H1 (cell line): ENCODE data around the gene FBXW5. TPM values are rescaled to one million over a fixed set of nuclear protein-coding genes. Genes with fewer than 3 reads are reported as not detected.

ENCODE experiments used
- CTCF ChIA-PET: fragments of 300-600 bp; sonication (Branson Sonifier 250); formaldehyde crosslinking; loops from one replicate; lab custom pipeline; 2021; ENCODE audit not compliant: partially characterized antibody; lab: Charles Lee
- POLR2A ChIA-PET: fragments of 300-600 bp; sonication (Branson Sonifier 250); formaldehyde crosslinking; loops from one replicate; lab custom pipeline; 2021; ENCODE audit warnings: inconsistent platforms; ENCODE audit not compliant: partially characterized antibody; lab: Charles Lee
- DNase-seq, 2 experiments: peaks; one replicate each; pipeline versions ENCODE4 v3.0.0 to v3.0.0-alpha.2; 2010 to 2022; ENCODE audit warnings: low spot score in 2 of 2, low read depth in 1 of 2, mixed read lengths in 1 of 2
- FAIRE-seq: peaks from 2 replicates; lab custom pipeline; 2011; peaks lifted over from hg19 to GRCh38; lab: Jason Lieb, UNC
- H2AFZ ChIP-seq: 2 replicates; pipeline ENCODE4 v1.8.1; 2012; ENCODE audit warnings: low read length, inconsistent platforms
- H2AK5ac ChIP-seq: 2 replicates; pipeline ENCODE4 v1.6.1; 2013; ENCODE audit warnings: low read depth, low read length
- H2BK120ac ChIP-seq: replicated peaks from 2 replicates; pipeline ENCODE3; 2013; ENCODE audit warnings: low read depth, low read length, inconsistent platforms
- H2BK12ac ChIP-seq: 2 replicates; pipeline ENCODE4 v1.6.1; 2013; ENCODE audit warnings: low read depth, low read length
- H2BK15ac ChIP-seq: 2 replicates; pipeline ENCODE4 v1.6.1; 2013; ENCODE audit warnings: low read length
- H2BK20ac ChIP-seq: 2 replicates; pipeline ENCODE4 v1.6.1; 2013; ENCODE audit warnings: low read length
- H2BK5ac ChIP-seq: 2 replicates; pipeline ENCODE4 v1.6.1; 2013; ENCODE audit warnings: low read depth, low read length
- H3K14ac ChIP-seq: 2 replicates; pipeline ENCODE4 v1.6.1; 2013; ENCODE audit warnings: inconsistent platforms; ENCODE audit not compliant: insufficient read length
- H3K18ac ChIP-seq: 2 replicates; pipeline ENCODE4 v1.6.1; 2013; ENCODE audit warnings: low read length; ENCODE audit errors: extremely low read depth
- H3K23ac ChIP-seq: 2 replicates; pipeline ENCODE4 v1.6.1; 2013; ENCODE audit warnings: inconsistent platforms; ENCODE audit not compliant: insufficient read length
- H3K23me2 ChIP-seq: 2 replicates; pipeline ENCODE4 v1.6.1; 2013; ENCODE audit warnings: low read depth, low read length
- H3K27ac ChIP-seq: 2 replicates; pipeline ENCODE4 v1.6.1; 2011; ENCODE audit warnings: low read depth, low read length, inconsistent platforms
- H3K27me3 ChIP-seq, 4 experiments: replicated peaks in 1 of 4; 1 replicate in 1 of 4; 2 replicates in 3 of 4; pipeline versions ENCODE4 v1.6.1 to v1.8.1; 2011 to 2013; ENCODE audit warnings: low read length in 3 of 4, mild to moderate bottlenecking in 3 of 4, inconsistent platforms in 2 of 4, mixed read lengths in 2 of 4, moderate library complexity in 1 of 4; ENCODE audit not compliant: control insufficient read depth in 3 of 4, insufficient read depth in 3 of 4; ENCODE audit errors: extremely low read depth in 1 of 4
- H3K36me3 ChIP-seq, 4 experiments: 2 replicates each; pipeline versions ENCODE4 v1.6.1 to v1.8.1; 2011 to 2013; ENCODE audit warnings: mild to moderate bottlenecking in 4 of 4, low read length in 3 of 4, moderate library complexity in 2 of 4, control low read depth in 1 of 4, inconsistent platforms in 1 of 4; ENCODE audit not compliant: insufficient read depth in 4 of 4, control insufficient read depth in 2 of 4
- H3K4ac ChIP-seq: replicated peaks from 2 replicates; pipeline ENCODE3; 2013; ENCODE audit warnings: low read length, low read depth, mixed read lengths, inconsistent platforms; ENCODE audit not compliant: insufficient read length
- H3K4me1 ChIP-seq, 4 experiments: replicated peaks in 1 of 4; 1 replicate in 1 of 4; 2 replicates in 3 of 4; pipeline versions ENCODE4 v1.6.1 to v1.8.1; 2011 to 2013; ENCODE audit warnings: low read length in 3 of 4, inconsistent platforms in 2 of 4, mixed read lengths in 1 of 4; ENCODE audit not compliant: insufficient read depth in 4 of 4, control insufficient read depth in 3 of 4
- H3K4me2 ChIP-seq, 2 experiments: 2 replicates each; pipeline versions ENCODE4 v1.6.1 to v1.8.1; 2011 to 2013; ENCODE audit warnings: low read depth in 2 of 2, low read length in 2 of 2, control low read depth in 1 of 2, inconsistent platforms in 1 of 2, mild to moderate bottlenecking in 1 of 2; ENCODE audit not compliant: insufficient read depth in 1 of 2
- H3K4me3 ChIP-seq, 4 experiments: fragments of 200-600, 300-600 bp in 1 of 4; sonication (generic), shearing (Covaris generic), sonication (Bioruptor Twin) in 1 of 4; 2 replicates each; pipeline versions ENCODE4 v1.5.1 to v1.8.1; 2011 to 2016; ENCODE audit warnings: low read length in 4 of 4, low read depth in 3 of 4, control low read depth in 2 of 4, inconsistent platforms in 2 of 4, mild to moderate bottlenecking in 2 of 4, mixed read lengths in 1 of 4, moderate library complexity in 1 of 4; ENCODE audit not compliant: insufficient read depth in 2 of 4; ENCODE audit errors: extremely low read depth in 1 of 4
- H3K56ac ChIP-seq: replicated peaks from 2 replicates; pipeline ENCODE3; 2013; ENCODE audit warnings: low read depth, mild to moderate bottlenecking, mixed read lengths, low read length, inconsistent platforms; ENCODE audit not compliant: insufficient read length
- H3K79me1 ChIP-seq: 2 replicates; pipeline ENCODE4 v1.6.1; 2013; ENCODE audit warnings: low read depth, low read length, control low read depth
- H3K79me2 ChIP-seq, 2 experiments: 2 replicates each; pipeline versions ENCODE4 v1.6.1 to v1.8.1; 2012 to 2013; ENCODE audit warnings: low read length in 2 of 2, mild to moderate bottlenecking in 2 of 2, inconsistent platforms in 1 of 2; ENCODE audit not compliant: insufficient read depth in 2 of 2, control insufficient read depth in 1 of 2
- H3K9ac ChIP-seq, 4 experiments: replicated peaks in 1 of 4; 1 replicate in 1 of 4; 2 replicates in 3 of 4; pipeline versions ENCODE4 v1.6.1 to v1.8.1; 2011 to 2013; ENCODE audit warnings: low read depth in 3 of 4, low read length in 3 of 4, control low read depth in 2 of 4, mild to moderate bottlenecking in 2 of 4, moderate library complexity in 2 of 4, inconsistent platforms in 1 of 4; ENCODE audit errors: extremely low read depth in 1 of 4
- H3K9me3 ChIP-seq, 2 experiments: 2 replicates each; pipeline versions ENCODE4 v1.6.1 to v1.8.1; 2012 to 2013; ENCODE audit warnings: mild to moderate bottlenecking in 2 of 2, moderate library complexity in 2 of 2, control low read depth in 1 of 2, inconsistent platforms in 1 of 2, low read depth in 1 of 2, low read length in 1 of 2, mixed read lengths in 1 of 2; ENCODE audit not compliant: insufficient read depth in 2 of 2
- H4K20me1 ChIP-seq, 2 experiments: replicated peaks in 1 of 2; 2 replicates each; pipeline versions ENCODE3 to v1.8.1; 2011 to 2013; ENCODE audit warnings: inconsistent platforms in 2 of 2, low read length in 2 of 2, mild to moderate bottlenecking in 1 of 2; ENCODE audit not compliant: insufficient read depth in 2 of 2, control insufficient read depth in 1 of 2
- H4K5ac ChIP-seq: 2 replicates; pipeline ENCODE4 v1.6.1; 2013; ENCODE audit warnings: low read length, low read depth, mixed read lengths, inconsistent platforms; ENCODE audit not compliant: insufficient read length
- H4K8ac ChIP-seq: 2 replicates; pipeline ENCODE4 v1.8.0; 2013; ENCODE audit warnings: mild to moderate bottlenecking, moderate library complexity, low read length, inconsistent platforms; ENCODE audit not compliant: insufficient read depth; ENCODE audit errors: extremely low read depth
- H4K91ac ChIP-seq: replicated peaks from 2 replicates; pipeline ENCODE3; 2013; ENCODE audit warnings: low read length, mixed read lengths, inconsistent platforms; ENCODE audit not compliant: insufficient read length
- BACH1 ChIP-seq: IDR thresholded peaks from 2 replicates; pipeline ENCODE4 v1.6.1; 2012; ENCODE audit warnings: low read length, improper control_type of control experiment
- BCL11A ChIP-seq, 2 experiments: IDR thresholded peaks; one replicate each; pipeline ENCODE4 v1.6.1; 2011; ENCODE audit warnings: low read depth in 2 of 2, low read length in 2 of 2, mild to moderate bottlenecking in 2 of 2
- GABPA ChIP-seq: IDR thresholded peaks from 2 replicates; pipeline ENCODE4 v1.6.1; 2011; ENCODE audit warnings: mild to moderate bottlenecking, low read length, moderate library complexity, borderline replicate concordance; ENCODE audit not compliant: insufficient read depth
- GTF2F1 ChIP-seq: IDR thresholded peaks from 2 replicates; pipeline ENCODE4 v1.6.1; 2012; ENCODE audit warnings: low read depth, low read length, improper control_type of control experiment, borderline replicate concordance
- HDAC6 ChIP-seq: IDR thresholded peaks from one replicate; pipeline ENCODE4 v1.7.1; 2012; ENCODE audit warnings: low read depth, mild to moderate bottlenecking, inconsistent platforms, low read length, moderate library complexity
- JUN ChIP-seq: IDR thresholded peaks from 2 replicates; pipeline ENCODE4 v1.6.1; 2011; ENCODE audit warnings: low read depth, mild to moderate bottlenecking, improper control_type of control experiment, low read length
- JUND ChIP-seq: IDR thresholded peaks from 2 replicates; pipeline ENCODE4 v1.6.1; 2011; ENCODE audit warnings: mild to moderate bottlenecking, improper control_type of control experiment, low read length
- NANOG ChIP-seq: IDR thresholded peaks from 2 replicates; pipeline ENCODE4 v1.6.1; 2011; ENCODE audit warnings: low read length, low read depth, mild to moderate bottlenecking, inconsistent platforms; ENCODE audit not compliant: insufficient read depth, poor library complexity, severe bottlenecking
- POLR2AphosphoS5 ChIP-seq: IDR thresholded peaks from 2 replicates; pipeline ENCODE4 v1.6.1; 2011; ENCODE audit warnings: low read depth, low read length
- RFX5 ChIP-seq: IDR thresholded peaks from 2 replicates; pipeline ENCODE4 v1.6.1; 2011; ENCODE audit warnings: low read depth, low read length, improper control_type of control experiment, borderline replicate concordance
- SIX5 ChIP-seq: IDR thresholded peaks from 2 replicates; pipeline ENCODE4 v1.6.1; 2011; ENCODE audit warnings: mild to moderate bottlenecking, low read depth, low read length
- TEAD4 ChIP-seq: IDR thresholded peaks from 2 replicates; pipeline ENCODE4 v1.6.1; 2012; ENCODE audit warnings: low read depth, low read length, inconsistent platforms, mixed read lengths
- YY1 ChIP-seq: IDR thresholded peaks from 2 replicates; pipeline ENCODE4 v1.6.1; 2011; ENCODE audit warnings: low read depth, mild to moderate bottlenecking, low read length
- ZNF274 ChIP-seq: IDR thresholded peaks from 2 replicates; pipeline ENCODE4 v1.7.0; 2012; ENCODE audit warnings: low read length, borderline replicate concordance; ENCODE audit errors: extremely low read depth
- WGBS, 2 experiments: shearing (Covaris generic) in 1 of 2; methylation state at CpG; one replicate each; pipeline versions ENCODE4 v1.1.6 to v1.1.7; 2013 to 2015; ENCODE audit warnings: low lambda C conversion rate in 2 of 2, mixed read lengths in 2 of 2, inconsistent platforms in 1 of 2, low coverage in 1 of 2, missing lambda C conversion rate in 1 of 2; ENCODE audit not compliant: insufficient replicate concordance in 2 of 2, insufficient coverage in 1 of 2, insufficient read length in 1 of 2; ENCODE audit errors: extremely low coverage in 1 of 2, missing lambda C conversion rate in 1 of 2; 5-methylcytosine and 5-hydroxymethylcytosine counted together
- polyA plus RNA-seq, 7 experiments: library from polyadenylated mRNA; depleted of rRNA in 3 of 7; stranded (reverse) in 5 of 7; unstranded in 2 of 7; fragments of >200 nt in 5 of 7; fragments of 200-250 nt in 2 of 7; gene quantifications; 1 replicate in 5 of 7; 2 replicates in 1 of 7; 4 replicates in 1 of 7; pipeline versions ENCODE4 v1.2.1 to v1.2.3, GENCODE V29; 2011 to 2013; ENCODE audit warnings: missing spikeins in 2 of 7, mixed read lengths in 2 of 7
- total RNA-seq: library from RNA; stranded (reverse); fragmentation: NEBNext Ultra II Directional; extraction: Animal tissue kit (Norgen Biotek cat#: 25700); gene quantifications from 2 replicates; pipeline ENCODE4 v1.2.1, GENCODE V29; 2021

FBXW5 gene
- total and polyA plus RNA-seq, 2 of the 8 experiments (the other 6 are each of a cell fraction or from before 2014, with no cell fraction given): 49.0 to 71.0 TPM

GRCh38 chr9:136955202-136955942 lies 10.8 kb upstream of the FBXW5 start:
- FAIRE-seq: no peak
- no peaks in the 10 kb centered on the region for H3K79me1 ChIP-seq
- no peak for DNase-seq
- H3K23ac ChIP-seq: no peak overlapping the region
- H2AFZ ChIP-seq: no peak overlapping the region
- H4K5ac ChIP-seq: no peak overlapping the region
- no peak overlapping the region for H3K4me2 ChIP-seq
- no peaks in the 10 kb centered on the region for H3K27me3 ChIP-seq
- peaks cover 0 to 6% of the 10 kb centered on the region in 2 experiments for H4K20me1 ChIP-seq
- peaks cover 12% of the 10 kb centered on the region; the same call in 1 of the 2 replicates for H3K23me2 ChIP-seq
- ChIA-PET POLR2A (interaction anchor here (0.6 kb wide), 1 partner anchor 79 kb away, joined by 3 read pairs; no protein-coding TSS in a partner anchor), CTCF (interaction anchor here (0.9 to 5.2 kb wide), 5 partner anchors 9 to 112 kb away, joined by 3 to 21 read pairs (median 4); partner anchors contain the start of genes C8G and FBXW5)
- no peak overlapping the region for H3K56ac ChIP-seq
- H3K18ac ChIP-seq: no peak overlapping the region
- 80% methylated on average over 14 of the region's 14 CpGs; no CpG with 5 or more reads in 1 of the 2 experiments for WGBS, 2 experiments
- H3K36me3 ChIP-seq: no peaks in the 10 kb centered on the region
- peaks cover 0 to 6% (median 5%) of the 10 kb centered on the region in 4 experiments; a peak in 5 of 7 replicates for H3K4me1 ChIP-seq
- no peaks in the 10 kb centered on the region for H3K79me2 ChIP-seq
- no peak overlapping the region for H2BK20ac ChIP-seq
- no peaks in the 10 kb centered on the region for H3K9me3 ChIP-seq
- no peak overlapping the region for H2BK5ac ChIP-seq
- H2BK15ac ChIP-seq: no peak overlapping the region
- no peak overlapping the region for H3K27ac ChIP-seq
- H3K9ac ChIP-seq: no peak overlapping the region
- H4K91ac ChIP-seq: no peak overlapping the region
- H3K14ac ChIP-seq: no peak overlapping the region
- no peak overlapping the region for H3K4ac ChIP-seq
- H2BK120ac ChIP-seq: no peak overlapping the region
- no peak overlapping the region for H3K4me3 ChIP-seq
- no peak overlapping the region for H4K8ac ChIP-seq
- H2AK5ac ChIP-seq: no peak overlapping the region
- no peak overlapping the region for H2BK12ac ChIP-seq
- TF ChIP-seq POLR2AphosphoS5: no peak
- no peak for TF ChIP-seq GABPA
- no peak for TF ChIP-seq RFX5
- no peak for TF ChIP-seq GTF2F1
- TF ChIP-seq YY1: no peak
- no peak for TF ChIP-seq TEAD4
- TF ChIP-seq JUN: no peak
- TF ChIP-seq BACH1: no peak
- TF ChIP-seq BCL11A (IDR thresholded peaks at IDR 0.05; ENCODE audit: low read depth in 2 of 2, low read length in 2 of 2): no peak
- no peak for TF ChIP-seq ZNF274
- TF ChIP-seq HDAC6: no peak
- no peak for TF ChIP-seq JUND
- no peak for TF ChIP-seq SIX5
- no peak for TF ChIP-seq NANOG
